Measurements from ENCODE around the gene BCL3. TPM values are rescaled to one million over a fixed set of nuclear protein-coding genes. Genes with fewer than 3 reads are reported as not detected.

BCL3 gene
- total and polyA plus RNA-seq, 7 donors, result 5.7 to 36.4 (median 13.3) TPM

- Histone ChIP-seq H3K4me3 (no peak overlapping the region), H3K27ac (no peak overlapping the region), H3K9me3 (no peaks in the 10 kb centered on the region), H3K36me3 (ENCODE audit: insufficient read depth in 1 of 2, low read depth in 1 of 2) (no peaks in the 10 kb centered on the region), H3K4me1 (peaks cover 33% of the 10 kb centered on the region), H3K27me3 (ENCODE audit: insufficient read depth in 3 of 3, low read length in 2 of 3) (no peaks in the 10 kb centered on the region)
- DNase-seq (no peak), ATAC-seq (no peak)
- TF ChIP-seq CTCF (IDR thresholded peaks at IDR 0.05), result no peak
- intact Hi-C loops (cut with DNase I), result no loop called here
- 53 to 57% (median 55%) methylated on average over 11 of the region's 11 CpGs for WGBS, 3 donors
Observed at GRCh38 chr19:44738603-44739558, 9.6 kb upstream of the BCL3 start.

- peak overlapping the region; percentile 81 for H3K27ac ChIP-seq
- no peak for TF ChIP-seq CTCF (IDR thresholded peaks at IDR 0.05)
- intact Hi-C loops (cut with DNase I), result loop anchor here in 1 of 2 donors (10.0 kb wide), 1 partner anchor 1044 kb away; the partner anchor contains the start of gene DMPK
Observed at GRCh38 chr19:44740351-44740824, 8.1 kb upstream of the BCL3 start.

GRCh38 chr19:44741258-44741731 is 7.2 kb upstream of the BCL3 start:
- H3K27ac ChIP-seq, result peak overlapping the region; percentile 81
- no peak overlapping the region for H3K4me3 ChIP-seq
- intact Hi-C loops (cut with DNase I), result loop anchor here in 1 of 2 donors (10.0 kb wide), 1 partner anchor 1044 kb away; the partner anchor contains the start of gene DMPK
- peaks cover 42% of the 10 kb centered on the region for H3K4me1 ChIP-seq
- no peaks in the 10 kb centered on the region for H3K9me3 ChIP-seq
- no peaks in the 10 kb centered on the region for H3K27me3 ChIP-seq (ENCODE audit: insufficient read depth in 3 of 3, low read length in 2 of 3)
- TF ChIP-seq CTCF (IDR thresholded peaks at IDR 0.05), result no peak
- H3K36me3 ChIP-seq (ENCODE audit: insufficient read depth in 1 of 2, low read depth in 1 of 2), result no peaks in the 10 kb centered on the region
- no peak for DNase-seq
- ATAC-seq, result peak in 2 of 4 donors; percentile 3 to 6
- 43 to 69% (median 52%) methylated on average over 6 of the region's 6 CpGs for WGBS, 3 donors

More at GRCh38 chr19:44740351-44740824, 8.1 kb upstream of the BCL3 start:
- Histone ChIP-seq H3K4me1 (peaks cover 42% of the 10 kb centered on the region), H3K9me3 (no peaks in the 10 kb centered on the region), H3K36me3 (ENCODE audit: insufficient read depth in 1 of 2, low read depth in 1 of 2) (no peaks in the 10 kb centered on the region), H3K27me3 (ENCODE audit: insufficient read depth in 3 of 3, low read length in 2 of 3) (no peaks in the 10 kb centered on the region), H3K4me3 (no peak overlapping the region)
- 49 to 64% (median 54%) methylated on average over 3 of the region's 3 CpGs for WGBS, 3 donors
- no peak for ATAC-seq
- no peak for DNase-seq

- ATAC-seq (peak; percentile 93 to 97 (median 95)), DNase-seq (peak; percentile 98 to 99)
- whole genome bisulfite sequencing, 3 donors, result 1 to 3% (median 2%) methylated on average over 12 to 13 of the region's 13 CpGs
- Histone ChIP-seq H3K36me3 (ENCODE audit: insufficient read depth in 1 of 2, low read depth in 1 of 2) (no peaks in the 10 kb centered on the region), H3K9me3 (no peaks in the 10 kb centered on the region), H3K27ac (peak overlapping the region; percentile 81), H3K27me3 (ENCODE audit: insufficient read depth in 3 of 3, low read length in 2 of 3) (no peaks in the 10 kb centered on the region), H3K4me3 (peak overlapping the region; percentile 29), H3K4me1 (peaks cover 46% of the 10 kb centered on the region)
- intact Hi-C loops (cut with DNase I), result loop anchor here in 1 of 2 donors (10.0 kb wide), 1 partner anchor 1043 kb away; the partner anchor contains the start of gene DMPK
- TF ChIP-seq CTCF (IDR thresholded peaks at IDR 0.05), result no peak
Observed at GRCh38 chr19:44741841-44742329, 6.6 kb upstream of the BCL3 start.
